HEK293 (cell line): ENCODE measurements around the gene GALNT15.

Experiments
- BCL11A ChIP-seq: fragments of 450-650 bp; formaldehyde crosslinking; IDR thresholded peaks from 2 replicates; pipeline ENCODE4 v1.5.1; 2016; ENCODE audit warnings: low read depth, missing biosample characterization, missing genetic modification characterization
- CTCF ChIP-seq: fragments of 450-650 bp; formaldehyde crosslinking; IDR thresholded peaks from 2 replicates; pipeline ENCODE4 v1.5.1; 2016; ENCODE audit warnings: missing biosample characterization, missing genetic modification characterization
- ELK4 ChIP-seq: IDR thresholded peaks from 2 replicates; pipeline ENCODE4 v1.6.1; 2011; ENCODE audit warnings: mild to moderate bottlenecking, low read depth, low read length, borderline replicate concordance
- FEZF1 ChIP-seq: fragments of 450-650 bp; formaldehyde crosslinking; IDR thresholded peaks from 2 replicates; pipeline ENCODE4 v1.5.1; 2016; ENCODE audit warnings: missing biosample characterization, missing genetic modification characterization
- GLIS1 ChIP-seq: fragments of 450-650 bp; formaldehyde crosslinking; IDR thresholded peaks from 2 replicates; pipeline ENCODE4 v1.5.1; 2016; ENCODE audit warnings: missing biosample characterization, missing genetic modification characterization
- KLF8 ChIP-seq: fragments of 450-650 bp; formaldehyde crosslinking; IDR thresholded peaks from 2 replicates; pipeline ENCODE4 v1.5.1; 2016; ENCODE audit warnings: missing biosample characterization, missing genetic modification characterization
- PBX3 ChIP-seq: sonication (generic); formaldehyde crosslinking; IDR thresholded peaks from 2 replicates; pipeline ENCODE4 v1.8.1; 2022; ENCODE audit warnings: mild to moderate bottlenecking, moderate library complexity, missing genetic modification reagents
- PRDM4 ChIP-seq: fragments of 450-650 bp; formaldehyde crosslinking; IDR thresholded peaks from 2 replicates; pipeline ENCODE4 v1.5.1; 2017; ENCODE audit warnings: missing biosample characterization, missing genetic modification characterization
- REST ChIP-seq: fragments of 450-650 bp; formaldehyde crosslinking; IDR thresholded peaks from 2 replicates; pipeline ENCODE4 v1.5.1; 2016; ENCODE audit warnings: missing biosample characterization, missing genetic modification characterization
- SP3 ChIP-seq: fragments of 450-650 bp; formaldehyde crosslinking; IDR thresholded peaks from 2 replicates; pipeline ENCODE4 v1.5.1; 2016; ENCODE audit warnings: missing biosample characterization, missing genetic modification characterization
- SP7 ChIP-seq: fragments of 450-650 bp; formaldehyde crosslinking; IDR thresholded peaks from 2 replicates; pipeline ENCODE4 v1.5.1; 2016; ENCODE audit warnings: missing biosample characterization, missing genetic modification characterization
- ZBTB48 ChIP-seq: fragments of 450-650 bp; formaldehyde crosslinking; IDR thresholded peaks from 2 replicates; pipeline ENCODE4 v1.5.1; 2016; ENCODE audit warnings: missing biosample characterization, missing genetic modification characterization
- ZFP3 ChIP-seq: fragments of 450-650 bp; formaldehyde crosslinking; IDR thresholded peaks from 2 replicates; pipeline ENCODE4 v1.5.1; 2016; ENCODE audit warnings: low read depth, missing biosample characterization, missing genetic modification characterization
- ZIC2 ChIP-seq: fragments of 450-650 bp; formaldehyde crosslinking; IDR thresholded peaks from 2 replicates; pipeline ENCODE4 v1.5.1; 2016; ENCODE audit warnings: missing biosample characterization, missing genetic modification characterization
- ZNF211 ChIP-seq: fragments of 450-650 bp; formaldehyde crosslinking; IDR thresholded peaks from 2 replicates; pipeline ENCODE4 v1.5.1; 2016; ENCODE audit warnings: low read depth, missing biosample characterization, missing genetic modification characterization
- ZNF23 ChIP-seq: fragments of 450-650 bp; formaldehyde crosslinking; IDR thresholded peaks from 2 replicates; pipeline ENCODE4 v1.5.1; 2016; ENCODE audit warnings: missing biosample characterization, missing genetic modification characterization, borderline replicate concordance
- ZNF24 ChIP-seq: fragments of 450-650 bp; formaldehyde crosslinking; IDR thresholded peaks from 2 replicates; pipeline ENCODE4 v1.5.1; 2016; ENCODE audit warnings: missing biosample characterization, missing genetic modification characterization
- ZNF280C ChIP-seq: fragments of 450-650 bp; formaldehyde crosslinking; IDR thresholded peaks from 2 replicates; pipeline ENCODE4 v1.5.1; 2016; ENCODE audit warnings: missing biosample characterization, missing genetic modification characterization
- ZNF324 ChIP-seq: fragments of 450-650 bp; formaldehyde crosslinking; IDR thresholded peaks from 2 replicates; pipeline ENCODE4 v1.5.1; 2016; ENCODE audit warnings: missing biosample characterization, missing genetic modification characterization
- ZNF37A ChIP-seq: fragments of 450-650 bp; IDR thresholded peaks from 2 replicates; pipeline ENCODE4 v1.5.1; 2018; ENCODE audit warnings: missing biosample characterization, missing genetic modification characterization
- ZNF433 ChIP-seq: fragments of 450-650 bp; formaldehyde crosslinking; IDR thresholded peaks from 2 replicates; pipeline ENCODE4 v1.5.1; 2016; ENCODE audit warnings: missing biosample characterization, missing genetic modification characterization, low read depth
- ZNF561 ChIP-seq: fragments of 450-650 bp; IDR thresholded peaks from 2 replicates; pipeline ENCODE4 v1.5.1; 2018; ENCODE audit warnings: missing biosample characterization, missing genetic modification characterization, borderline replicate concordance
- ZNF580 ChIP-seq: fragments of 450-650 bp; formaldehyde crosslinking; IDR thresholded peaks from 2 replicates; pipeline ENCODE4 v1.5.1; 2016; ENCODE audit warnings: missing biosample characterization, missing genetic modification characterization
- ZNF600 ChIP-seq: fragments of 450-650 bp; formaldehyde crosslinking; IDR thresholded peaks from 2 replicates; pipeline ENCODE4 v1.5.1; 2016; ENCODE audit warnings: missing biosample characterization, missing genetic modification characterization
- ZNF629 ChIP-seq: fragments of 450-650 bp; formaldehyde crosslinking; IDR thresholded peaks from 2 replicates; pipeline ENCODE4 v1.5.1; 2017; ENCODE audit warnings: missing biosample characterization, missing genetic modification characterization
- ZNF654 ChIP-seq: fragments of 450-650 bp; formaldehyde crosslinking; IDR thresholded peaks from 2 replicates; pipeline ENCODE4 v1.5.1; 2016; ENCODE audit warnings: low read depth, missing biosample characterization, missing genetic modification characterization
- ZNF76 ChIP-seq: fragments of 450-650 bp; formaldehyde crosslinking; IDR thresholded peaks from 2 replicates; pipeline ENCODE4; 2016; ENCODE audit warnings: low read depth, missing biosample characterization, missing genetic modification characterization, borderline replicate concordance

Gene GALNT15

GRCh38 chr3:16264708-16265454 is 90.4 kb downstream of the GALNT15 start, which contains the start of the genes DPH3 and OXNAD1 (continued):
- TF ChIP-seq CTCF (tag by site-specific recombination): 0 out of 2 replicates have a peak, but pooled peaks have one; percentile 24
- TF ChIP-seq ZNF324 (tag by site-specific recombination): peak; percentile 73
- TF ChIP-seq GLIS1 (tag by site-specific recombination): peak; percentile 47
- no peak for TF ChIP-seq PRDM4
- peak; percentile 82; the same call in 1 of the 2 replicates for TF ChIP-seq ZNF76 (tag by site-specific recombination)
- no peak for TF ChIP-seq ZNF654 (tag by site-specific recombination)
- TF ChIP-seq ZNF600 (tag by site-specific recombination): peak; percentile 75; the same call in 1 of the 2 replicates
- no peak for TF ChIP-seq ZNF37A (tag by site-specific recombination)
- TF ChIP-seq BCL11A (tag by site-specific recombination): 0 out of 2 replicates have a peak, but pooled peaks have one; percentile 28
- TF ChIP-seq SP3 (tag by site-specific recombination): peak; percentile 91
- TF ChIP-seq ZIC2 (tag by site-specific recombination): no peak; the same call in 1 of the 2 replicates
- TF ChIP-seq KLF8 (tag by site-specific recombination): peak; percentile 95
- TF ChIP-seq ZNF629 (tag by site-specific recombination): peak; percentile 96
- TF ChIP-seq ZNF211 (tag by site-specific recombination): no peak
- TF ChIP-seq ELK4: peak; percentile 87
- no peak for TF ChIP-seq ZNF23 (tag by site-specific recombination)
- TF ChIP-seq ZFP3 (tag by site-specific recombination): no peak
- no peak for TF ChIP-seq ZNF280C
- TF ChIP-seq ZNF433 (tag by site-specific recombination): no peak
- TF ChIP-seq ZNF580 (tag by site-specific recombination): peak; percentile 89
- peak; percentile 13; the same call in 1 of the 2 replicates for TF ChIP-seq FEZF1 (tag by site-specific recombination)
- TF ChIP-seq REST: peak; percentile 15; the same call in 1 of the 2 replicates
- peak; percentile 45; the same call in 1 of the 2 replicates for TF ChIP-seq ZNF561 (tag by site-specific recombination)
- no peak for TF ChIP-seq ZBTB48
- TF ChIP-seq ZNF24 (tag by site-specific recombination): no peak; the same call in none of the 2 replicates
- TF ChIP-seq SP7 (tag by site-specific recombination): peak; percentile 83; the same call in 1 of the 2 replicates
- no peak for TF ChIP-seq PBX3
